Measurements from ENCODE around the gene FASTKD3.
A peak's percentile ranks its signal among the peaks of the same experiment; 100 is the strongest.
"Not testable (repeated sequence)": the region's sequence is repeated elsewhere in the genome, so short reads cannot be mapped to it uniquely, and the experiment has no call there.

FASTKD3 gene, protein sequence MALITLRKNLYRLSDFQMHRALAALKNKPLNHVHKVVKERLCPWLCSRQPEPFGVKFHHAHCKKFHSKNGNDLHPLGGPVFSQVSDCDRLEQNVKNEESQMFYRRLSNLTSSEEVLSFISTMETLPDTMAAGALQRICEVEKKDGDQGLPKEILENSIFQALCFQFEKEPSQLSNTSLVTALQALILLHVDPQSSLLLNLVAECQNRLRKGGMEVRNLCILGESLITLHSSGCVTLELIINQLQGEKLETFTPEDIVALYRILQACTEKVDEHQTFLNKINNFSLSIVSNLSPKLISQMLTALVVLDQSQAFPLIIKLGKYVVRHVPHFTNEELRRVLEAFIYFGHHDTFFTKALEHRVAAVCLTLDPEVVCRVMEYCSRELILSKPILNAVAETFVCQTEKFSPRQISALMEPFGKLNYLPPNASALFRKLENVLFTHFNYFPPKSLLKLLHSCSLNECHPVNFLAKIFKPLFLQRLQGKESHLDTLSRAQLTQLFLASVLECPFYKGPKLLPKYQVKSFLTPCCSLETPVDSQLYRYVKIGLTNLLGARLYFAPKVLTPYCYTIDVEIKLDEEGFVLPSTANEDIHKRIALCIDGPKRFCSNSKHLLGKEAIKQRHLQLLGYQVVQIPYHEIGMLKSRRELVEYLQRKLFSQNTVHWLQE

DNA sequence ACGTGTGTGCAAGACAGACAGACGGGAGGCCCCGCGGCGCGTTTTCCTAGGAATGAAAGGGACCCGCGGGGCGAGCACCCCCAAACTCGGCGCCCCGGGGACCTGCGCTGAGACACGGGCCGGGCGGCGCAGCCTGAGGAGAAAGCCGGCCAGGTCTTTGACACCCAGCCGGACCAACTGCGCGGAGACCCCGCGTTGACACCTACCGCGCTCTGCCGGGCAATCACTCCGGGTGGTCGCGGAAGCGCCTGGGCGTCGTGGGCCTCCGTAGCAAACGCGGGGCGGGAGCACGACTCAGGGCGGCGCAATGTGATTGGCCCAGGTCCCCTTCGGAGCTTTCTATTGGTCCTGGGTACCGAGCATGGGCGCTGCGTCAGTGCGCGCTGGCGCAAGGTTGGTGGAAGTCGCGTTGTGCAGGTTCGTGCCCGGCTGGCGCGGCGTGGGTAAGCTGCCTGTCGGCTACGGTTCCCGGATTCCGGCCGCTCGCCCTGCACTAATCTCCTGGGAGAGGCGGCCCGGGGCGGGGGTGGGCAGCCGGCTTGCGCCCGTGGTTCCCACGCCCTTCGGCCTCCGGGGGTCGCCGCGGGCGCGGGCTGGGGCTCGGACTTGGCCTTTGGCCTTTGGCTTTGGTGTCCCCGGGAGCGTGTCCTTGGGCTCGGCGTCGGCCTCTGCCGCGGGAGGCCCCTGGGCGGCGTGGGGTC is at the start of gene FASTKD3, which contains the start of gene MTRR:
Gene FASTKD3 (minus strand): TSS at position 259 of the 701 bp plus-strand sequence. CDS start 948 bp downstream, outside the sequence.
Gene MTRR (plus strand): TSS at position 376 of the 701 bp plus-strand sequence. CDS start 1,647 bp downstream, outside the sequence.
- DNase-seq, result peak; percentile 89

DNA sequence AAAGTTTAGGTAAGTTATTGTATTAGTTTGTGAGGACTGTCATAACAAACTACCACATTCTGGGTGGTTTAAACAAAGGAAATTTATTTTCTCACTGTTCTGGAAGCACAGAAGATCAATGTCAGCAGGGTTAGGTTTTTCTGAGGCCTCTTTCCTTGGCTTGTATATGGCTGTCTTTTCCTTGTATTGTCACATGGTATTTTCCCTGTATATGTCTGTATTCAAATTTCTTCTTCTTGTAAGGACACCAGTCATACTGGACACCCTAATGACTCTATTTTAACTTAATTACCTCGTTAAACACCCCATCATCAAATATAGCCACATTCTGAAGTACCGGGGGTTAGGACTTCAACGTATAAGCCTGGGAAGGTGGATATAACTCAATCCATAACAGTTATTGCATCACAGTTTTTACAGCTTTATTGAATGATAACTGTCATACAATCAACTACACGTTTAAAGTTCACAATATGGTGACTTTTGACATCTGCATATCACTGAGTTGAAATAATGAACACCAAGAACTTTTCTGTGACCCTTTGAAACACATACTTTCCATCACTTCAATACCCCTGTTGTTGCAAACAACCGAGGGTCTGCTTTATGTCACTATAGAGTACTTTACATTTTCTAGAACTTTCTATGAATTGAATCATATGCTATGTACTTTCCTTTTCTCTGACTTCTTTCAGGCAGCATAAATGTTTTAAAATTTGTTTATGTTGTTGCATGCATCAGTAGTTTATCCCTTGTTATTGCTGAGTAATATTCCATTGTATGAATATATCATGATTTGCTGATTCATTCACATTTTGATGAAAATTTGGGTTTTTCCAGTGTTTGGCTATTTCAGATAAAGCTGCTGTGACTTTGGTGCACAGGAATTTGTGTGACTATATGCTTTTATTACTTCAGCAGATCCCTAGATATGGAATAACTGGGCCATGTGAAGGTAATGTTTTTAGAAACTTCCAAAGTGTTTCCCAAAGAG is 48.6 kb upstream of the FASTKD3 start:
- no peak for DNase-seq

DNA sequence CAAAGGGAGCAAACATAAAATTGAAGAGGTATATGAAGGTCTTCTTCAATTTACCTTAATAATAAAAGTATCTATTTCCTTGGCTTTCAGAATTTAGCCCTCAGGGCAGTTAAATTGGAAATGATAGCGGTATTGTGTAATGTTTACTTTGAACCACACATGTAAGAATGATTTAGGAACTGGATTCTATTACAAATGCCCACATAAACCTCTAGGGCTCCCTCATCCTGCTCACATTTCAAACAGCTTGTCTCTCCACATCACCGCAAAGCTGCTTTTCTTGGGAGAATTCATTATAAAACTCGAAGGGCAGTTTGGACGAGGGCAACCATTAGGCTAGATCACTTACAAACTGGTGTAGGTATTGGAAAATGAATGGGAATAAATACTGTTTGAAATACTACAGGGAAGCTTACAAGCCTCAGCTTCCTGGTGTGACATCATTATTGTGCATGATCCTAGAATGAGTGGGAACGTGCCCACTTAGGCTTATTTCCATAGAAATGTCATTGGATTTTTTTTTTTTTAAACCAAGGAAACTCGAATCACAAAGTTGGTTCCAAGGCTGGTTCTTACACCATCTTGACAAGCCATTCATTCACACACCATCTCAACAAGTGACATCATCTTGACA is 47.5 kb upstream of the FASTKD3 start:
- no peak for DNase-seq

DNA sequence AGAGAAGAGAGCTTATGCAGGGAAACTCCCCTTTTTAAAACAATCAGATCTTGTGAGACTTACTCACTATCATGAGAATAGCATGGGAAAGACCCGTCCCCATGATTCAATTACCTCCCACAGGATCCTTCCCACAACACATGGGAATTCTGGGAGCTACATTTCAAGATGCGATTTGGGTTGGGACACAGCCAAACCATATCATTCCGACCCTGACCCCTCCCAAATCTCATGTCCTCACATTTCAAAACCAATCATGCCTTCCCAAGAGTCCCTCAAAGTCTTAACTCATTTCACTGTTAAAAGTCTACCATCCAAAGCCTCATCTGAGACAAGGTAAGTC is 42.6 kb upstream of the FASTKD3 start:
- not testable (repeated sequence) for DNase-seq

DNA sequence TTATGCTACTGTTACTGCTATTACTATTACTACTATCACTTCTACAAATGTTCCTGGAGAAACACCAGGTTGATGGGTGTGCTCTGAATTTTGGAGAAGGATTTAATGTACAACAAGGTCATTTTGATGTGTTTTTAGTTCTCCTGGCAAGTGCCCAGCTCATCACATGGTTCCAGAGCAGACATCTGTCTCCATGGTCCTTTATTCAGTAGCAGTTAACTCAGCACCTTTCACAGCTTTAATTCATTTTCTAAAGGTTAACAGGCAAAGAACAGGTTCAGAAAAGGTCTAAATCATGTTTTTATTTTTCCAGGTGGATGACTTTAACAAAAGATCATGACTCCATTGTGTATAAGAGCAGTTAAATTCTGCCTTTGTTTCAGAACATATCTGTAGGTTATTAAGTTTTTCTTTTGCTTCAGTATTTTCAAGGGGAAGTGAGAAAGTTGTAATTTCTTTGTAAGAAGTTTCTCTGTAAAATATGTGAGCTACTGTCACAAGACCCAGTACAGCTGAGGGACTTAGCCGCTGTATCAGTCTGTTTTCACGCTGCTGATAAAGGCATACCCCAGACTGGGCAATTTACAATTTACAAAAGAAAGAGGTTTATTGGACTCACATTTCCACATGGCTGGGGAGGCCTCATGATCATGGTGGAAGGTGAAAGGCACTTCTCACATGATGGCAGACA is 42.1 kb upstream of the FASTKD3 start:
- DNase-seq, result no peak

DNA sequence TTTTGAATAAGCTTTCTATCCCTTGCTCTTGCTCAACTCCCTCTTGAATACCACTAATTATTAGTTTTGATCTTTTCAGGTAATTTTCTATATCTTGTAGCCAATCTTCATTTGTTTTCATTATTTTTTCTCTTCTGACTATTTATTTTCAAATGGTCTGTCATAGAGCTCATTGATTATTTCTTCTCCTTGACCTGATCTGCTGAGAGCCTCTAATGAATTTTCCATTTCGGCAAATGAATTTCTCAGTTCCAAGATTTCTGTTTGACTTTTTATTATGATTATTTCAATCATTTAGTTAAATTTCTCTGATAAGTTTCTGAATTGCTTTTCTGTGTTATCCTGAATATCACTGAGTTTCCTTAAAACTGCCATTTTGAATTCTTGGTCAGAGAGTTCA is 39.5 kb upstream of the FASTKD3 start:
- no peak for DNase-seq

DNA sequence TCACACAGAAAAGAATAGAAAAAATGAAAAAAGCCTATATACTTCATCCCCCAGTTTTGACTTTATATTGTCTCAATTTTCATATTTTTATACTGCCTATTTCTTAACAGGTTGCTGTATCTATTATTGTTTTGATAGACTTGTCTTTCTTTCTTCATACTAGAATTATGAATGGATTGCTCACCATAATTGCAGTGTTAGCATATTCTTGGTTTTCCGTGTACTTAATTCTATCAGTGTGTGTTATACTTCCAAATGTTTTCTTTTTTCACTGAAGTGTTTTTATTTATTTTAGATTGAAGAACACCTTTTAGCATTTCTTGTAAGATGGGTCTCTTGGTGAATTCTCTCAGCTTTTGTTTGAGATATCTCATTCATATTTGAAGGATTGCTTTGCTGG is 38.8 kb upstream of the FASTKD3 start:
- no peak for DNase-seq

DNA sequence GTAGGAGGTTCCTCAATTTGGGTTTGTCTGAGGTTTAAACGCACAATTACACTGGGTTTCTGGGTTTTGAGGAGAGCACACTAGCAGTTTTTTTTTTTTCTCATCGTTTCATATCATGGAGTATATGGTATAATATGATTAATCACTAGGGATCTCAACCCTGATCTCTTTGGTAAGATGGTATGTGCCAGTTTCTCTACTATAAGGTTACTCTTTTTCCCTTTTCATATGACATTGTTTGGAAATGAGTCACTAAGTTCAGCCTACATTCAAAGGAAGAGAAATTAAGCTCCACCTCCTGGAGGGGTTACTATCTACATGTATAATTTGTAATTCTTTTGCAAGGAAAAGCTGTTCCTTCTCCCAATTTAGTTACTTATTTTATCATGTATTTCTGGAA is 35.3 kb upstream of the FASTKD3 start:
- no peak for DNase-seq

DNA sequence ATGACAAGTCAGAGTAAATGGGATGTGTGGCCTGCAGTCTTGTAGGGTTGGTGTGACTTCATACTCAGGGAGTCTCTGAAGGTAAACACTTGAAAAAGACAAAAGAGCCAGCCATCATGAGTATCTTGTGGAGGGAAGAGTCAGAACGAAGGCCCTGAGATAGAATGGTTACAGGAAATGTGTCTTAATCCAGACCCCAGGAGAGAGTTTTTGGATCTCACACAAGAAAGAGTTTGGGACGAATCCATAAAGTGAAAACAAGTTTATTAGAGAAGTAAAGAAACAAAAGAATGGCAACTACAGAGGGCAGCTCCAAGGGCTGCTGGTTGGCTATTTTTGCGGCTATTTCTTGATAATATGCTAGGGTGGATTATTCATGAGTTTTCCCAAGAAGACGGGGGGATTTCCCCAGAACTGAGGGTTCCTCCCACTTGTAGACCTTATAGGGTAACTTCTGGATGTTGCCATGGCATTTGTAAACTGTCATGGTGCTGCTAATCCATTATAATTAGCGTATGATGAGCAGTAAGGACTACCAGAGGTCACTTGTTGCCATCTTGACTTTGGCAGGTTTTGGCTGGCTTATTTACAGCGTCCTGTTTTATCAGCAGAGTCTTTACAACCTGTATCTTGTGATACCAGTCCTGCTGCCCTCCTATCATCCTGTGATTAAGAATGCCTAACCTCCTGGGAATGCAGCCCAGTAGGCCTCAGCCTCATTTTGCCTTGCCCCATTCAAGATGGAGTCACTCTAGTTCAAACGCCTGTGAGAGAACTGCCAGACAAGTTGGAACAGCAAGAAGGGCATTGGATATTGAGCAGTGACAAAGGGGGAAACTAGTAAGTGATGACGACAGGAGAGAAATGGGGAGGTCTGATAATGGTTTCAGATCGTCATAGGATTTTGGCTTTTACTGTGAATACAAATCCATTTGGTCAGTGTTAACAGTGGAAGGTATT is 34.1 kb upstream of the FASTKD3 start:
- no peak for DNase-seq

DNA sequence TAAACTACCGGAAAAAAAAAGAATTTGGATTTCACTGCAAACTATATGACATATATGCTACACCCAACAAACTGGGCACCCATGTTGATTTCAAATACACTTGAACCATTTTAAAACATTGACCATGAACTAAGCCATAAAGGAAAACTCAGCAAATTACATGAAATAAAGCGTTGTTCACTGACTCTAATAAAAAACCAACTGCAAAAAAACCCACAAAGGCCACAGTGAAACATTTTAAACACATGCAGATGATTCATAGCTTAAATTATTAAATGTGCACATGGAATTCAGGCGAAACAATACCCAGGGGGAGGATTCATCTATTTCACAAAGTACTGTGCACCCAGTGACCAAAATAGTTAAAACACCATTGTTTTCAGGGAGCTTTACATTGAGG is 33.4 kb upstream of the FASTKD3 start:
- no peak for DNase-seq

DNA sequence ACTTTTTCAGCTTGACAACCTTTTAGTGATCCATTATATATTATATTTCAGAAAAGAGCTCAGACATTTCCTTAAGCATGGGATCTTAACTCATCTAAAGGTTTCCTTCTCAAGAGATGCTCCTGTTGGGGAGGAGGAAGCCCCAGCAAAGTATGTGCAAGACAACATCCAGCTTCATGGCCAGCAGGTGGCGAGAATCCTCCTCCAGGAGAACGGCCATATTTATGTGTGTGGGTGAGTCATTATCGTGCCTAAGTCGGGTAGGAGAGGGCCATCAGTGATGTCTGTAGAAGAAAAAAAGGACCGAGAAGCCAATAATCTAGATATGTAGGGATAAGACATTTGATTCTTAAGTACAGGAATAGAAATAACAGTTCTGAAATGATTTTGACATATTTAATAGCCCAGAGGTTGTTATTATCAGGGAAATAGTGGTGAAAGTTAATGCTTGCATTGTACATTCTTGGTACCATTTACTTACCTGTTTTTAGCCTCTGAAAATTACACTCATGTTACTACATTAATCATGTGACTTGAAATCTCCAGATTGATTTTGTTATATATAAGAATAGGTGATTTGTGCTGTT is 28.3 kb upstream of the FASTKD3 start:
- peak; percentile 24 for DNase-seq

DNA sequence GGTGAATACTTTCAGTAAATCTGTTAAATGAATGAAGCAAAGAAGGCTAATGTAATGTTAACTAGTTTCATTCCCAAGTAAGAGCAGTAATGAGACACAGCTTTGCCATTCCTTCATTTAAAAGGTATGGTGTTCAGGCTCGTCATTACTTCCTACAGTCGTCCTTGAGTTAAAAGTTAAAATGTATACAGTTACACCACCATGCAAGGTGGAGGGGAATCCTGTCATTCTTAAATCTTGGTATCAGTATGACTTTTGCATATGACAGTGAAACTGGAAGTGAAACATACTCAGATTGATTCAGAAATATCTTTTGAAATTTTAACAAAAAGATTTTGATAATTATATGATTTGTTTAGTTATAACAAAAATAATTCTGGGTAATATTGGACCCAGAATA is 26.0 kb upstream of the FASTKD3 start:
- no peak for DNase-seq

DNA sequence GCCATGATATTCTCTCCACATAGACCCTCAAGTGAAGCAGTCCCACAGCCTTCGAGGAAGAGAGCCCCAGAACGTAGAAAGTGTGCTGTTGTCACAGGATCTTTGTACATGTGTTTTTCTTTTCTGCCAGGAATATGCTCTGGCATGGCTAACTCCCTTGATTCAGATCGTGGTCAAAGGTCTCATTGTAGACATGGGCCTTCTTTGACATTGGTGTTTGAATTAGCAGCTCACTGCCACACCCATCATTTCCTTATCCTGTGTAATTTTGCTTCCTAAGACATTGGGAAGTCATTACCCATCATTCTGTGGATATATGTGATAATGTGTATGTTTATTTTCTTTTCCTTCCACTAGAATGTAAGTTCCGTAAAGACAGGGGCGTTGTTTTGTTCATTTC is 25.6 kb upstream of the FASTKD3 start:
- DNase-seq, result no peak

DNA sequence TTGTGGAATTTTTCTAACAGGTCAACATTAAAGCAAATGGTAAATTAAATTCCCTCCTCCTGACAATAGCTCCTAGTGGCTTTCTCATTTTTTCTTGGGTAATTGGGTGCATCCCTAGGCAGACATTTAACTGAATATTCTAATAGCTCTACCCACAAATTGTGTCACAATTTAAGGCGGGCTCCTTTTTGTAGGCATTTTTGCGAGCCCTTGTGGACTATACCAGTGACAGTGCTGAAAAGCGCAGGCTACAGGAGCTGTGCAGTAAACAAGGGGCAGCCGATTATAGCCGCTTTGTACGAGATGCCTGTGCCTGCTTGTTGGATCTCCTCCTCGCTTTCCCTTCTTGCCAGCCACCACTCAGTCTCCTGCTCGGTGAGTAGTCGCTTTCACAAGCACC is 20.1 kb upstream of the FASTKD3 start:
- no peak for DNase-seq

DNA sequence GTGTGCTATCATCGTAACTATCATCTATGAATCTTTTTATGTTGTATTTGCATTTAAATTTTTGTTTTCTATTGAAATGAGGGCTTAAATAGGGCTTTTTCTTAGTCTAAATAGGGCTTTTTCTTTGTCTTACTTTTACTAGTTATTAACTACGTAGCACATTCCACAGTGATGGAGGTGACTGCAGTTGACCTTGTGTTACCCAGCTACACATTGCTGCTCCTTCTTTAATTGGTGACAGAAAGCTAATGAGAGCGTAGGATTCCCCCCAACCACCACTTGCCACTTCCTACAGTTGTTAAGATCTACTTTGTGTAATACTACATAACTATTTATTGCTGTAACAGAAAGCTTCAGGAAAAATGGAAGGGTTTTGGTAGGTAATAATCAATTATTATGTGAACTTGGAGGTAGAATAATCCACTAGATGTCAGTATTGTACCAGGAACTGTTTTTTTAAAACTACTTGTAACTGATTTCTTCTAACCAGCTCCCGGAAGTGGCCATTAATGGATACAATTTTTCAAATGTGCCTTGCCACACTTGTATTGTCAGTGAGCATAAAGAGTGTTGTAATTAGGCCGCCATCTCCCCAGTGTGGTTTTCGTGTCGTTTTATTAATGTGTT is 18.1 kb upstream of the FASTKD3 start:
- no peak for DNase-seq

DNA sequence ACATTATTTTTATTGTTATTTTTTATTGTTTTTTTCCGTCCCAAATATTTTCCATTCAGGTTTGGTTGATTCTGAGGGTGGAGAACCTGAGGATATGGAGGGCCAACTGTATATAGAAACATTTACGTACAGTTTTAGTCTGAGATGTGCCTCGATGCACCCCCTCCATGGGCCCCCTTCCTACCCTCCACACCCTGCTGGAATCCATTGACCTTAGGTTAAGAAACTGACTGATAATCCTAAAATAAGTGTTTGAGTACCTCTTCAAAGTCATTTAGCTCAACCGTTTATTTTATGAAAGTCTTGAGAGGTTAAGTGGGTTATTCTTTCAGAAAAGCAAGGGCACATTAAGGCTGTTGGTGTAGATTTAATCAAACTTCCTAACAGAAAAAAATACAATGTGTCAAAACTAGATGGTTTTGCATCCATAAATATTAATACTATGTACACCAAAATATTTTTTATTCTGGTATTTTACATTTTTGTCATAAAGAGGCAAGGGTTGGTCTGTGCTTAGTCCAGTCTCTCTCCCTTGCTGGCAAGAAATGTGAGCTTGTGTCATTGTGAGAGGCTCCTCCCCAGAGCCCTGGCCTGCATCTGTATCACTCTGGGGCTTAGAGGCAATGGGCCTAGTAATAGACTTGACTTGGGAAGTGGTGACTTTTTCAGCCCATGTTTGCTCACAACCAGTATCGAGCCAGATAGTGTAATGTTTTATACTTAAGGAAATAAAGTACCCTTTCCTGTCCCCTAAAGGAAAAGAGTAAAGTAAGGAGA is 15.8 kb upstream of the FASTKD3 start:
- DNase-seq, result no peak

DNA sequence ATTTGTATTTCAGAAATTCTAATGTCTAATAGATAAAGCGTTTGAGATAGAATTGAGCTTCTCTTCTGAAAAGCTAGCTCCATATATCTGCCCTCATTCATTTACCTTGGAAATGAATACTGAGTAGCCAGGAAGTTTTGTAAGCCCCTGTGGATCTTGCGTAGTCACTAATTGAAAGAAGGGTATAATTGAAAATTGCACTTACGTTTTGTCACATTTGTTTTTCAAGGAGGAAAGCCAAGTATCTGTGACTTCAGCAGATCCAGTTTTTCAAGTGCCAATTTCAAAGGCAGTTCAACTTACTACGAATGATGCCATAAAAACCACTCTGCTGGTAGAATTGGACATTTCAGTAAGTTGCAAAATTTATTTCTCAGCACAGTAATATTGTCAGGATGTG is 14.1 kb upstream of the FASTKD3 start:
- no peak for DNase-seq

DNA sequence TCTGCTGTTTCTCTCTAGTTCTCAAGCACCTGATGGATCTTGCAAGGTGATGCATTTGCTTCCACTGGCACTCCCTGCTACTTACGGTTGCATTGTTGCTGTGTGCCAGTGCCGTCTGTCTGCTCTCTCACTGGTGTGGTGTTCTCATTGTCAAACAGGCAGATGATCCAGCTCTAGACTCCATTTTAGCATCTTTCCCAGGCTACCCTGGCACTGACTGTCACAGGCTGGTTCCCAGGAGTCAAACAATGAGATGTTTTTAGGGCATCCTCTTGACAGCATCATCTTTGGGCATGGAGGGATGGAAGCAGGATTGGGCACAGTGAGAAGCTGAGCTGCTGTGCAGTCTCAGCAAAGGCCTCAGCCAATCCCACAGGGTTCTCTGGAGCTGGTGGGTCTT is 13.0 kb upstream of the FASTKD3 start:
- DNase-seq, result no peak

DNA sequence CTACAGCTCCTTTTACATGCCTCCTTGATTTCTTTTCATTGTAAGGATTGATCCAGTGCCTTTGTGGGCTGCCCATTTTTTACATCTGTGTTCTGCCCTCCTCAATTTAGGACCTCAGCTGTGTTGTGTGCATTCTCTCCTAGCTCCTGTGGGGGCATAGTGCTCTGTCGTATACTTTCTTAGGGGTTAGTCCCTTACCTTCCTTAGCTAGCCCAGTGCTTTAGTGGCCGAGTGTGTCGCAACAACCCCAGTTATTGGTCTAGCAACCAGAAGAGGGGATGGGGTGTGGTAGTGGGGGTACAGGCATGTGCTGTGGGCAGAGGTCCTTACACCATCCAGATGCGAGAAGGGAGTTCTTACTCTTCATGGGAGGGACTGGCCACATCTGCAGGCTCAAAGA is 12.3 kb upstream of the FASTKD3 start:
- DNase-seq, result no peak
